Stimulated activated CD4-positive, alpha-beta T cell treated with anti-CD3 and anti-CD28 coated beads, Interleukin-12 subunit alpha, Interleukin-12 subunit beta, amount 100 ng/mL, for 4 hours (primary cell): ENCODE data around the gene AMN1.

Experiments
- DNase-seq: peaks from one replicate; pipeline ENCODE4 v3.0.0-alpha.2; 2020

Gene AMN1

GRCh38 chr12:31627456-31628054, 101.3 kb downstream of the AMN1 start:
- DNase-seq, result no peak

DNA sequence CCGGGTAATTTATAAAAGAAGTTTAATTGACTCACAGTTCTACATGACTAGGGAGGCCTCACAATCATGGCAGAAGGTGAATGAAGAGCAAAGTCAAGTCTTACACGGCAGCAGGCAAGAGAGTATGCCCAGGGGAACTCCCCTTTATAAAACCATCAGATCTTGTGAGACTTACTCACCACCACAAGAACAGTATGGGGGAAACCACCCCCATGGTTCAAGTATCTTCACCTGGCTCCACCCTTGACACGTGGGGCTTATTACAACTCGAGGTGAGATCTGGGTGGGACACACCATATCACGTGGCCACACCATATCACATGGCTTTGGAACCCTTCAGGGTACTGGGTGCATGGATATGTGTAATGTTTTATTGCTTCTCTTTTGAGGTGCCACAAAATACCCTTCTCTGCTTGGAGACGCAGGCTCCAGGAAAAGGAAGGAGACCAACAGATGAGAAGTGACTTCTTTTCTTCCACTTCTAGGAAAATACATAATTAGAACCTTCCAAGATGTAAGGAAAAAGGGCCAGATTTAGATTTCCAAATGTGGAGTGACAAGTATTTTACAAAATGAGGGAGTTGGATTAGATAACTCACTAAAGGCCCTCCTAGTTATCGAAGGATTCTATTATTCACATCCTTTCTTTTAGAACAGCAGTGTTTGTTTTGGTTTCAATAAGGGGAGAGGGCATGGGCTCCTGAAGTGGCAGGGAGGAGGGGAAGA, 102.4 kb downstream of the AMN1 start:
- DNase-seq, result no peak

- no peak for DNase-seq
These were observed 106.8 kb downstream of the AMN1 start for GRCh38 chr12:31622038-31622437.
